CD4-positive, alpha-beta T cell (primary cell): ENCODE results near the gene DUOXA1. TPM values are rescaled to one million over a fixed set of nuclear protein-coding genes. Genes with fewer than 3 reads are reported as not detected.

Source experiments
- ATAC-seq: fragments of 200-7000 bp; cut with Tn5 transposase; one replicate; pipeline ENCODE4 v1.10.0; 2022; ENCODE audit warnings: mild to moderate bottlenecking; ENCODE audit not compliant: poor library complexity
- CTCF ChIA-PET: fragments of 350-600 bp; sonication (Branson Sonifier 250); formaldehyde crosslinking; loops from one replicate; lab custom pipeline; 2021; ENCODE audit warnings: antibody characterized with exemption, inconsistent platforms; lab: Charles Lee
- POLR2A ChIA-PET: fragments of 350-600 bp; sonication (Branson Sonifier 250); formaldehyde crosslinking; loops from one replicate; lab custom pipeline; 2021; ENCODE audit warnings: antibody characterized with exemption, inconsistent platforms; lab: Charles Lee
- DNase-seq, 14 experiments: peaks; one replicate each; pipeline ENCODE4 v3.0.0-alpha.2; 2013 to 2020; ENCODE audit warnings: mixed read lengths in 2 of 14
- H3K27ac ChIP-seq, 2 donors: one replicate each; pipeline versions ENCODE4 v1.5.1 to v1.7.0; 2013; ENCODE audit warnings: low read length in 2 of 2, low read depth in 1 of 2, mild to moderate bottlenecking in 1 of 2
- H3K27me3 ChIP-seq, 2 experiments: 1 replicate in 1 of 2; 2 replicates in 1 of 2; pipeline versions ENCODE4 v1.6.1 to v1.7.0; 2013; ENCODE audit warnings: low read length in 2 of 2, control low read depth in 1 of 2, mild to moderate bottlenecking in 1 of 2, moderate library complexity in 1 of 2; ENCODE audit not compliant: insufficient read depth in 2 of 2, control insufficient read depth in 1 of 2
- H3K36me3 ChIP-seq: one replicate; pipeline ENCODE4 v1.6.1; 2013; ENCODE audit warnings: low read length, control low read depth; ENCODE audit not compliant: insufficient read depth
- H3K4me1 ChIP-seq: one replicate; pipeline ENCODE4 v1.6.1; 2013; ENCODE audit warnings: low read length, control low read depth; ENCODE audit not compliant: insufficient read depth
- H3K4me3 ChIP-seq: one replicate; pipeline ENCODE4 v1.5.1; 2013; ENCODE audit warnings: mild to moderate bottlenecking, low read length, moderate library complexity
- H3K9me3 ChIP-seq, 2 experiments: 1 replicate in 1 of 2; 2 replicates in 1 of 2; pipeline versions ENCODE4 v1.6.1 to v1.7.0; 2013; ENCODE audit warnings: low read length in 2 of 2, mild to moderate bottlenecking in 2 of 2, control low read depth in 1 of 2, moderate library complexity in 1 of 2; ENCODE audit not compliant: control insufficient read depth in 1 of 2, insufficient read depth in 1 of 2
- H3K27ac Mint-ChIP-seq: one replicate; pipeline ENCODE4 v1.8.0; 2020; ENCODE audit warnings: mixed read lengths
- H3K27me3 Mint-ChIP-seq: one replicate; pipeline ENCODE4 v1.8.0; 2021; ENCODE audit warnings: mixed read lengths
- H3K36me3 Mint-ChIP-seq: one replicate; pipeline ENCODE4 v1.8.0; 2021; ENCODE audit warnings: low read depth, mixed read lengths
- H3K4me1 Mint-ChIP-seq: one replicate; pipeline ENCODE4 v1.8.0; 2021; ENCODE audit warnings: low read depth, mixed read lengths
- H3K4me3 Mint-ChIP-seq: one replicate; pipeline ENCODE4 v1.8.0; 2020; ENCODE audit warnings: mild to moderate bottlenecking, mixed read lengths
- H3K9me3 Mint-ChIP-seq: one replicate; pipeline ENCODE4 v1.8.0; 2020; ENCODE audit warnings: mixed read lengths
- CTCF ChIP-seq: fragments of 200-600 bp; IDR thresholded peaks from one replicate; pipeline ENCODE4 v1.8.0; 2022; ENCODE audit warnings: antibody characterized with exemption, mild to moderate bottlenecking
- intact Hi-C, 2 experiments: fragments of 100-400 bp; cut with DNase I in 1 of 2; cut with micrococcal nuclease in 1 of 2; formaldehyde crosslinking; loops; one replicate each; pipeline versions ENCODE4 v1.15.1 to v1.9.0; 2023 to 2025; cut with DNase I, micrococcal nuclease
- total RNA-seq, 174 experiments: library from RNA in 2 of 174; stranded (reverse) in 2 of 174; gene quantifications; one replicate each; pipeline ENCODE4 v1.2.3 and lab custom pipeline; 2021 to 2026

DUOXA1 gene
- total RNA-seq, 2 experiments from 2014 or later = 0.44 to 1.0 TPM

GRCh38 chr15:45111390-45112142, 18.1 kb downstream of the DUOXA1 start:
- no peaks in the 10 kb centered on the region for H3K9me3 Mint-ChIP-seq
- Histone ChIP-seq H3K4me3 (no peak overlapping the region), H3K36me3 (no peaks in the 10 kb centered on the region), H3K27me3 (peaks cover 69 to 71% of the 10 kb centered on the region in 2 experiments), H3K9me3 (peaks cover 0 to 23% of the 10 kb centered on the region in 2 experiments), H3K27ac (no peak overlapping the region), H3K4me1 (peaks cover 40% of the 10 kb centered on the region)
- H3K27ac Mint-ChIP-seq = no peak overlapping the region
- peaks cover 80% of the 10 kb centered on the region for H3K27me3 Mint-ChIP-seq
- ChIA-PET CTCF (no interaction called here), POLR2A (no interaction called here)
- no peak for TF ChIP-seq CTCF
- H3K4me1 Mint-ChIP-seq = peaks cover 49% of the 10 kb centered on the region
- intact Hi-C loops = no loop called here
- no peak for DNase-seq
- no peaks in the 10 kb centered on the region for H3K36me3 Mint-ChIP-seq
- no peak for ATAC-seq
- H3K4me3 Mint-ChIP-seq = no peak overlapping the region

GRCh38 chr15:45110256-45110820, 19.3 kb downstream of the DUOXA1 start:
- no peak overlapping the region for H3K27ac ChIP-seq
- H3K4me1 ChIP-seq = peaks cover 31% of the 10 kb centered on the region
- ChIA-PET CTCF (no interaction called here), POLR2A (no interaction called here)
- Mint-ChIP-seq H3K9me3 (no peaks in the 10 kb centered on the region), H3K4me3 (peak overlapping the region; percentile 45), H3K4me1 (peaks cover 37% of the 10 kb centered on the region), H3K27me3 (peaks cover 78% of the 10 kb centered on the region), H3K27ac (no peak overlapping the region), H3K36me3 (no peaks in the 10 kb centered on the region)
- H3K4me3 ChIP-seq = no peak overlapping the region
- no peak for ATAC-seq
- peaks cover 0 to 19% of the 10 kb centered on the region in 2 experiments for H3K9me3 ChIP-seq
- no peak for TF ChIP-seq CTCF
- peaks cover 59 to 61% of the 10 kb centered on the region in 2 experiments for H3K27me3 ChIP-seq
- no peak for DNase-seq
- intact Hi-C loops = no loop called here
- H3K36me3 ChIP-seq = no peaks in the 10 kb centered on the region

GRCh38 chr15:45107941-45108630, 21.6 kb downstream of the DUOXA1 start:
- Histone ChIP-seq H3K27ac (no peak overlapping the region), H3K9me3 (peaks cover 0 to 15% of the 10 kb centered on the region in 2 experiments), H3K4me3 (no peak overlapping the region), H3K27me3 (peaks cover 36 to 39% of the 10 kb centered on the region in 2 experiments), H3K4me1 (peaks cover 15% of the 10 kb centered on the region), H3K36me3 (no peaks in the 10 kb centered on the region)
- no peak for TF ChIP-seq CTCF
- DNase-seq = peak in 1 of 14 experiments; percentile 15
- ChIA-PET CTCF (interaction anchor here (1.4 kb wide), 1 partner anchor 10 kb away, joined by 4 read pairs; no protein-coding TSS in a partner anchor), POLR2A (no interaction called here)
- H3K27me3 Mint-ChIP-seq = peaks cover 76% of the 10 kb centered on the region
- H3K27ac Mint-ChIP-seq = no peak overlapping the region
- intact Hi-C loops = no loop called here
- no peak overlapping the region for H3K4me3 Mint-ChIP-seq
- no peaks in the 10 kb centered on the region for H3K36me3 Mint-ChIP-seq
- ATAC-seq = no peak
- peaks cover 18% of the 10 kb centered on the region for H3K4me1 Mint-ChIP-seq
- H3K9me3 Mint-ChIP-seq = no peaks in the 10 kb centered on the region
